H9 (cell line): Measurements from ENCODE around the gene EHD4. TPM values are rescaled to one million over a fixed set of nuclear protein-coding genes. Genes with fewer than 3 reads are reported as not detected.

Experiments
- DNase-seq: peaks from one replicate; pipeline ENCODE4 v3.0.0-alpha.2; 2017
- H2AFZ ChIP-seq: one replicate; pipeline ENCODE4 v1.6.1; 2013; ENCODE audit warnings: mild to moderate bottlenecking, low read length, control low read depth, moderate library complexity
- H2AK5ac ChIP-seq: 2 replicates; pipeline ENCODE4 v1.6.1; 2013; ENCODE audit warnings: low read length, control low read depth, mixed read lengths; ENCODE audit not compliant: insufficient read length
- H2BK120ac ChIP-seq: one replicate; pipeline ENCODE4 v1.6.1; 2013; ENCODE audit warnings: low read depth, mild to moderate bottlenecking, low read length, control low read depth, inconsistent platforms; ENCODE audit not compliant: poor library complexity, severe bottlenecking
- H2BK12ac ChIP-seq: 2 replicates; pipeline ENCODE4 v1.6.1; 2013; ENCODE audit warnings: low read length, control low read depth, mixed read lengths, low read depth; ENCODE audit not compliant: insufficient read length
- H2BK15ac ChIP-seq: 2 replicates; pipeline ENCODE4 v1.6.1; 2013; ENCODE audit warnings: low read depth, low read length, control low read depth
- H2BK20ac ChIP-seq: one replicate; pipeline ENCODE4 v1.6.1; 2013; ENCODE audit warnings: low read depth, mild to moderate bottlenecking, low read length, control low read depth, inconsistent platforms; ENCODE audit not compliant: poor library complexity, severe bottlenecking
- H2BK5ac ChIP-seq: 2 replicates; pipeline ENCODE4 v1.6.1; 2013; ENCODE audit warnings: low read length, control low read depth, mixed read lengths; ENCODE audit not compliant: insufficient read length
- H3K14ac ChIP-seq: 2 replicates; pipeline ENCODE4 v1.6.1; 2013; ENCODE audit warnings: low read length, control low read depth; ENCODE audit not compliant: insufficient read depth
- H3K18ac ChIP-seq: 2 replicates; pipeline ENCODE4 v1.6.1; 2013; ENCODE audit warnings: low read depth, mild to moderate bottlenecking, mixed read lengths, low read length, control low read depth; ENCODE audit not compliant: insufficient read length
- H3K23ac ChIP-seq: 2 replicates; pipeline ENCODE4 v1.6.1; 2013; ENCODE audit warnings: low read length, control low read depth, mixed read lengths, low read depth; ENCODE audit not compliant: insufficient read length
- H3K23me2 ChIP-seq: 2 replicates; pipeline ENCODE4 v1.6.1; 2013; ENCODE audit warnings: low read depth, mild to moderate bottlenecking, mixed read lengths, low read length, control low read depth; ENCODE audit not compliant: insufficient read length, poor library complexity, severe bottlenecking
- H3K27ac ChIP-seq: 2 replicates; pipeline ENCODE4 v1.5.1; 2013; ENCODE audit warnings: low read length, control low read depth, mixed read lengths, low read depth; ENCODE audit not compliant: insufficient read length
- H3K27me3 ChIP-seq: 2 replicates; pipeline ENCODE4 v1.6.1; 2013; ENCODE audit warnings: low read length, control low read depth, inconsistent platforms; ENCODE audit not compliant: insufficient read depth
- H3K4ac ChIP-seq: 2 replicates; pipeline ENCODE4 v1.6.1; 2013; ENCODE audit warnings: low read depth, mild to moderate bottlenecking, control low read depth, inconsistent platforms, low read length, moderate library complexity
- H3K4me1 ChIP-seq: 2 replicates; pipeline ENCODE4 v1.6.1; 2013; ENCODE audit warnings: low read length, control low read depth, inconsistent platforms; ENCODE audit not compliant: insufficient read depth
- H3K4me2 ChIP-seq: 2 replicates; pipeline ENCODE4 v1.6.1; 2013; ENCODE audit warnings: low read length, control low read depth, mixed read lengths; ENCODE audit not compliant: insufficient read length, insufficient read depth
- H3K56ac ChIP-seq: 2 replicates; pipeline ENCODE4 v1.6.1; 2013; ENCODE audit warnings: low read depth, mild to moderate bottlenecking, mixed read lengths, low read length, control low read depth; ENCODE audit not compliant: insufficient read length
- H3K79me1 ChIP-seq: 2 replicates; pipeline ENCODE4 v1.6.1; 2013; ENCODE audit warnings: low read depth, mild to moderate bottlenecking, moderate library complexity, low read length, control low read depth, inconsistent platforms; ENCODE audit not compliant: insufficient read depth, poor library complexity, severe bottlenecking
- H3K79me2 ChIP-seq: 2 replicates; pipeline ENCODE4 v1.6.1; 2013; ENCODE audit warnings: low read length, control low read depth, inconsistent platforms; ENCODE audit not compliant: insufficient read depth
- H3K9ac ChIP-seq: 2 replicates; pipeline ENCODE4 v1.6.1; 2013; ENCODE audit warnings: low read length, control low read depth, mixed read lengths; ENCODE audit not compliant: insufficient read length; ENCODE audit errors: extremely low read depth
- H3K9me3 ChIP-seq: one replicate; pipeline ENCODE4 v1.6.1; 2013; ENCODE audit warnings: low read depth, low read length, inconsistent platforms; ENCODE audit not compliant: control insufficient read depth
- H3T11ph ChIP-seq: one replicate; pipeline ENCODE4 v1.6.1; 2013; ENCODE audit warnings: mild to moderate bottlenecking, low read length, control low read depth, inconsistent platforms
- H4K20me1 ChIP-seq: one replicate; pipeline ENCODE4 v1.6.1; 2013; ENCODE audit not compliant: control insufficient read depth, insufficient read length, insufficient read depth
- H4K5ac ChIP-seq: 2 replicates; pipeline ENCODE4 v1.6.1; 2013; ENCODE audit warnings: low read depth, mild to moderate bottlenecking, mixed read lengths, low read length, control low read depth; ENCODE audit not compliant: insufficient read length
- H4K8ac ChIP-seq: replicated peaks from 2 replicates; pipeline ENCODE4 v1.6.1; 2013; ENCODE audit warnings: low read length, control low read depth, mixed read lengths, low read depth; ENCODE audit not compliant: insufficient read length
- H4K91ac ChIP-seq: 2 replicates; pipeline ENCODE4 v1.6.1; 2013; ENCODE audit warnings: low read depth, mild to moderate bottlenecking, moderate library complexity, mixed read lengths, low read length, control low read depth; ENCODE audit not compliant: insufficient read length
- H3K27ac Mint-ChIP-seq, 3 experiments: 2 replicates in 2 of 3; 3 replicates in 1 of 3; pipeline ENCODE4 v1.8.0; 2020 to 2021; ENCODE audit warnings: mixed read lengths in 3 of 3, mild to moderate bottlenecking in 1 of 3, moderate library complexity in 1 of 3
- H3K27me3 Mint-ChIP-seq: 2 replicates; pipeline ENCODE4 v1.8.0; 2021; ENCODE audit warnings: low read depth, mild to moderate bottlenecking, moderate library complexity, mixed read lengths
- H3K36me3 Mint-ChIP-seq, 3 experiments: 2 replicates in 2 of 3; 3 replicates in 1 of 3; pipeline ENCODE4 v1.8.0; 2020 to 2021; ENCODE audit warnings: low read depth in 3 of 3, mixed read lengths in 3 of 3; ENCODE audit not compliant: insufficient read depth in 1 of 3
- H3K4me1 Mint-ChIP-seq, 2 experiments: 2 replicates each; pipeline ENCODE4 v1.8.0; 2020; ENCODE audit warnings: mixed read lengths in 2 of 2
- H3K4me3 Mint-ChIP-seq, 2 experiments: 2 replicates in 1 of 2; 3 replicates in 1 of 2; pipeline ENCODE4 v1.8.0; 2020 to 2021; ENCODE audit warnings: mild to moderate bottlenecking in 2 of 2, mixed read lengths in 2 of 2, moderate library complexity in 1 of 2
- H3K9me3 Mint-ChIP-seq, 2 experiments: 2 replicates in 1 of 2; 3 replicates in 1 of 2; pipeline ENCODE4 v1.8.0; 2020; ENCODE audit warnings: mild to moderate bottlenecking in 2 of 2, mixed read lengths in 2 of 2, moderate library complexity in 1 of 2
- CTCF ChIP-seq: fragments of 200-600 bp; sonication (generic); conservative IDR thresholded peaks from 3 replicates; pipeline ENCODE4 v1.8.0; 2021; ENCODE audit warnings: antibody characterized with exemption, mild to moderate bottlenecking
- WGBS: extraction: QIAGEN DNeasy Blood & Tissue Kit; methylation state at CpG from one replicate; pipeline ENCODE4 v1.1.7; 2013; ENCODE audit warnings: missing lambda C conversion rate, low lambda C conversion rate, mixed read lengths; ENCODE audit not compliant: insufficient read length; ENCODE audit errors: extremely low coverage; 5-methylcytosine and 5-hydroxymethylcytosine counted together
- total RNA-seq: library from RNA; stranded (reverse); gene quantifications from 2 replicates; pipeline ENCODE4 v1.2.1, GENCODE V29; 2021

EHD4 gene
- total RNA-seq, 1 experiment from 2014 or later: 22.9 TPM

- Mint-ChIP-seq H3K27me3 (no peaks in the 10 kb centered on the region), H3K36me3 (no peaks in the 10 kb centered on the region; a peak in 1 of 7 replicates), H3K4me3 (no peak overlapping the region), H3K27ac (no peak overlapping the region; a peak in 2 of 7 replicates), H3K4me1 (peaks cover 13 to 16% of the 10 kb centered on the region in 2 experiments), H3K9me3 (no peaks in the 10 kb centered on the region)
- Histone ChIP-seq H2AK5ac (no peak overlapping the region), H3T11ph (no peak overlapping the region), H2AFZ (no peak overlapping the region), H4K20me1 (no peaks in the 10 kb centered on the region), H2BK20ac (no peak overlapping the region), H3K4me2 (no peak overlapping the region), H3K79me2 (no peaks in the 10 kb centered on the region), H3K23ac (no peak overlapping the region), H2BK5ac (no peak overlapping the region), H3K4me1 (no peaks in the 10 kb centered on the region), H2BK15ac (no peak overlapping the region), H4K8ac (no peak overlapping the region), H3K18ac (no peak overlapping the region), H3K79me1 (no peaks in the 10 kb centered on the region), H3K27me3 (no peaks in the 10 kb centered on the region), H3K9ac (no peak overlapping the region), H2BK12ac (no peak overlapping the region), H4K5ac (no peak overlapping the region), H2BK120ac (no peak overlapping the region), H3K27ac (no peak overlapping the region), H3K23me2 (no peaks in the 10 kb centered on the region), H3K56ac (no peak overlapping the region), H3K14ac (no peak overlapping the region; the same call in 1 of the 2 replicates), H3K9me3 (no peaks in the 10 kb centered on the region), H4K91ac (no peak overlapping the region), H3K4ac (no peak overlapping the region)
- WGBS: no CpG with 5 or more reads among the region's 15 CpGs
- DNase-seq: peak; percentile 50
- peak; percentile 45 for TF ChIP-seq CTCF
These were observed 113.6 kb downstream of the EHD4 start for GRCh38 chr15:41858756-41859155.
